Right cardiac atrium (tissue), 5 donors: ENCODE results near the gene ALG12. TPM values are rescaled to one million over a fixed set of nuclear protein-coding genes. Genes with fewer than 3 reads are reported as not detected.

ENCODE experiments used
- ATAC-seq, 2 donors: fragments of 200-7000 bp; cut with Tn5 transposase; one replicate each; pipeline versions ENCODE4 v1.8.0 to v1.9.1; 2020; ENCODE audit warnings: moderate library complexity in 2 of 2, mild to moderate bottlenecking in 1 of 2
- DNase-seq, 3 donors: peaks; one replicate each; pipeline ENCODE4 v3.0.0-alpha.2; 2020
- H3K27ac ChIP-seq: one replicate; pipeline ENCODE4 v1.5.1; 2013; ENCODE audit warnings: mild to moderate bottlenecking, low read length, control low read depth, moderate library complexity
- H3K27me3 ChIP-seq: one replicate; pipeline ENCODE4 v1.6.1; 2013; ENCODE audit not compliant: control insufficient read depth, insufficient read depth
- H3K4me1 ChIP-seq: one replicate; pipeline ENCODE4 v1.6.1; 2013; ENCODE audit warnings: low read length; ENCODE audit not compliant: control insufficient read depth, insufficient read depth
- H3K4me3 ChIP-seq: one replicate; pipeline ENCODE4 v1.5.1; 2013; ENCODE audit warnings: low read length, control low read depth
- H3K9me3 ChIP-seq: one replicate; pipeline ENCODE4 v1.6.1; 2013; ENCODE audit warnings: low read length; ENCODE audit not compliant: control insufficient read depth
- WGBS: extraction: QIAGEN DNeasy Blood & Tissue Kit; methylation state at CpG from one replicate; pipeline ENCODE4 v1.1.7; 2013; 5-methylcytosine and 5-hydroxymethylcytosine counted together
- intact Hi-C, 4 donors: fragments of 100-400 bp; cut with DNase I; formaldehyde crosslinking; loops; one replicate each; pipeline versions ENCODE4 v1.11.0 to v1.14.0; 2022 to 2023
- polyA plus RNA-seq: library from polyadenylated mRNA; stranded (reverse); fragments of 200-250 nt; gene quantifications from one replicate; pipeline ENCODE4 v1.2.3, GENCODE V29; 2013
- total RNA-seq, 4 donors: library from RNA; stranded (reverse); fragmentation: NEBNext Ultra II Directional; extraction: Animal tissue kit (Norgen Biotek cat#: 25700); gene quantifications; one replicate each; pipeline ENCODE4 v1.2.1, GENCODE V29; 2021
- donor health status: healthy with polysubstance abuse.
- donor health status: DM: no; HTN: yes; CAD: no.
- donor health status: DM: no; HTN: no; CAD: no.
- donor health status: DM: no; HTN: yes; CAD: no; lungs with severe emphysema.
- donor health status: DM: yes; HTN: yes; CAD: no.

The ALG12 gene
- total and polyA plus RNA-seq, 5 donors: 13.0 to 19.7 (median 16.2) TPM

GRCh38 chr22:49869845-49870712 lies 48.2 kb downstream of the ALG12 start:
- Histone ChIP-seq H3K9me3 (no peaks in the 10 kb centered on the region), H3K27ac (no peak overlapping the region), H3K4me1 (no peaks in the 10 kb centered on the region), H3K27me3 (no peaks in the 10 kb centered on the region), H3K4me3 (no peak overlapping the region)
- intact Hi-C loops: no loop called here
- 88% methylated on average over 14 of the region's 14 CpGs for WGBS
- DNase-seq (no peak), ATAC-seq (no peak)

GRCh38 chr22:49869086-49869830 lies 49.0 kb downstream of the ALG12 start:
- DNase-seq (peak in 1 of 3 donors; percentile 6), ATAC-seq (no peak)
- H3K4me3 ChIP-seq: no peak overlapping the region
- no peaks in the 10 kb centered on the region for H3K9me3 ChIP-seq
- 91% methylated on average over 17 of the region's 17 CpGs for WGBS
- H3K27ac ChIP-seq: no peak overlapping the region
- no peaks in the 10 kb centered on the region for H3K4me1 ChIP-seq
- intact Hi-C loops: no loop called here
- no peaks in the 10 kb centered on the region for H3K27me3 ChIP-seq

- Histone ChIP-seq H3K27me3 (no peaks in the 10 kb centered on the region), H3K9me3 (no peaks in the 10 kb centered on the region), H3K4me3 (no peak overlapping the region), H3K4me1 (no peaks in the 10 kb centered on the region), H3K27ac (no peak overlapping the region)
- 96% methylated on average over 18 of the region's 18 CpGs for WGBS
- DNase-seq: peak in 1 of 3 donors; percentile 15
- ATAC-seq: no peak
- intact Hi-C loops: no loop called here
These were observed 50.7 kb downstream of the ALG12 start for GRCh38 chr22:49867303-49868265.

GRCh38 chr22:49866646-49867045 lies 51.6 kb downstream of the ALG12 start:
- no peak for DNase-seq
- intact Hi-C loops: no loop called here
- Histone ChIP-seq H3K4me1 (no peaks in the 10 kb centered on the region), H3K4me3 (no peak overlapping the region), H3K27me3 (no peaks in the 10 kb centered on the region), H3K9me3 (no peaks in the 10 kb centered on the region), H3K27ac (no peak overlapping the region)
- ATAC-seq: no peak
- WGBS: 93% methylated on average over 8 of the region's 8 CpGs

- no peak overlapping the region for H3K4me3 ChIP-seq
- ATAC-seq (no peak), DNase-seq (no peak)
- H3K27ac ChIP-seq: no peak overlapping the region
- no peaks in the 10 kb centered on the region for H3K4me1 ChIP-seq
- intact Hi-C loops: no loop called here
- WGBS: 40% methylated on average over 2 of the region's 2 CpGs
- no peaks in the 10 kb centered on the region for H3K27me3 ChIP-seq
- no peaks in the 10 kb centered on the region for H3K9me3 ChIP-seq
These were observed 52.1 kb downstream of the ALG12 start for GRCh38 chr22:49866134-49866533.

- DNase-seq (peak in 1 of 3 donors; percentile 25), ATAC-seq (no peak)
- 93% methylated on average over 17 of the region's 17 CpGs for WGBS
- no peaks in the 10 kb centered on the region for H3K9me3 ChIP-seq
- H3K4me3 ChIP-seq: no peak overlapping the region
- no peaks in the 10 kb centered on the region for H3K27me3 ChIP-seq
- H3K4me1 ChIP-seq: no peaks in the 10 kb centered on the region
- intact Hi-C loops: no loop called here
- no peak overlapping the region for H3K27ac ChIP-seq
These were observed 53.1 kb downstream of the ALG12 start for GRCh38 chr22:49865156-49865555.

GRCh38 chr22:49863931-49864330 lies 54.3 kb downstream of the ALG12 start:
- Histone ChIP-seq H3K4me3 (no peak overlapping the region), H3K27ac (no peak overlapping the region), H3K9me3 (no peaks in the 10 kb centered on the region), H3K27me3 (no peaks in the 10 kb centered on the region), H3K4me1 (no peaks in the 10 kb centered on the region)
- intact Hi-C loops: no loop called here
- ATAC-seq: no peak
- 77% methylated on average over 7 of the region's 7 CpGs for WGBS
- DNase-seq: peak in 1 of 3 donors; percentile 9

GRCh38 chr22:49862496-49862776 lies 55.8 kb downstream of the ALG12 start:
- Histone ChIP-seq H3K27me3 (no peaks in the 10 kb centered on the region), H3K9me3 (no peaks in the 10 kb centered on the region), H3K4me1 (no peaks in the 10 kb centered on the region), H3K27ac (no peak overlapping the region), H3K4me3 (no peak overlapping the region)
- DNase-seq: peak in 1 of 3 donors; percentile 24
- 84% methylated on average over 5 of the region's 5 CpGs for WGBS
- intact Hi-C loops: no loop called here
- ATAC-seq: peak; percentile 40 to 48

GRCh38 chr22:49861642-49862495 lies 56.4 kb downstream of the ALG12 start:
- WGBS: 88% methylated on average over 29 of the region's 29 CpGs
- no peaks in the 10 kb centered on the region for H3K4me1 ChIP-seq
- intact Hi-C loops: no loop called here
- H3K27ac ChIP-seq: no peak overlapping the region
- no peaks in the 10 kb centered on the region for H3K9me3 ChIP-seq
- H3K4me3 ChIP-seq: no peak overlapping the region
- H3K27me3 ChIP-seq: no peaks in the 10 kb centered on the region
- DNase-seq: peak in 1 of 3 donors; percentile 38
- no peak for ATAC-seq

GRCh38 chr22:49858827-49859226 lies 59.4 kb downstream of the ALG12 start:
- ATAC-seq (no peak), DNase-seq (no peak)
- H3K27ac ChIP-seq: no peak overlapping the region
- peaks cover 2% of the 10 kb centered on the region for H3K4me1 ChIP-seq
- intact Hi-C loops: no loop called here
- no peaks in the 10 kb centered on the region for H3K9me3 ChIP-seq
- H3K27me3 ChIP-seq: no peaks in the 10 kb centered on the region
- WGBS: 80% methylated on average over 14 of the region's 14 CpGs
- H3K4me3 ChIP-seq: no peak overlapping the region
